Skin epidermis (tissue), 12 donors: ENCODE data around the gene FRYL.

Experiments used
- H3K27ac ChIP-seq, 21 experiments: fragments of 200-600 bp; sonication (generic) in 11 of 21; one replicate each; pipeline ENCODE4 v1.5.0; 2020; ENCODE audit warnings: mild to moderate bottlenecking in 3 of 21, inconsistent platforms in 2 of 21, moderate library complexity in 2 of 21
- H3K4me3 ChIP-seq, 7 experiments: fragments of 200-600 bp; sonication (generic) in 2 of 7; one replicate each; pipeline ENCODE4 v1.5.0; 2020; ENCODE audit warnings: inconsistent platforms in 2 of 7, mild to moderate bottlenecking in 2 of 7, moderate library complexity in 1 of 7

Gene FRYL

DNA sequence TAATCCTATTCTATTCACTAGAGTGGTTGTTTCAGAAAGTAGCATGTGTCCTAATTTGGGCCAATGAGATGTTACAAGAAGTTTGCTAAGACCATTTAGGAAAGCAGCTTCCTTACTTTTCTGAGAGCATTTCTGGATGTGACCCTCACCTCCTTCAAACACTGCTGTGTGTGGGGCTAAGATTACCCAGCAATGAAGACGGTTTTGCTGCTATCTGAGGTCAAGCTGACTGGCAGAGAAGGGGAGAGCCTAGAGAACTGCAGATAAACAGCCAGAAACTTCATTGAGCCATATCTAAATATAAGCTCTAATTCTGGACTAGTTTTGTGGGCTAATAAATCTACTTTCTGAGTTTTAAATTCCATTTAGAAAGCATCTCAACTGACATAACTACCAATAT, 253.7 kb downstream of the FRYL start:
- Histone ChIP-seq H3K4me3 (no peak overlapping the region), H3K27ac (no peak overlapping the region)

DNA sequence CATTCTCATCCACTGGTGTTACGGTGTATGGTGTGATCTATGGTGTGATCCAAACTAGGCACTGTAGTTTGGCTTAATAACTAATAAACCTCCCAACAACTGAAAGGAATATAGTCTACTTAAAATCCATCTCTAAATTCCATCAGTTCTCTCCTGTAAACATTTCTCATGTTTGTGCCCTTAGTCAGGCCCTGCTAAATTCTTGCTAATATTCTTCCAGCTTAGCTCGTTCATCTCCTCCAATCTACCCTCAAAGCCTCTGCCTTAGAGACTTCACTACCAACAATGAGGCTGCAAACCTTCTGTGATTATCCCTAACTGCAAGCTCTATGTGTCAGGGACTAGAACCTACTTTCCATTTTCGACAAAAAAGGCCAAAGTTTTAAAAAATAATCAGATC, 261.9 kb downstream of the FRYL start:
- H3K27ac ChIP-seq: no peak overlapping the region

DNA sequence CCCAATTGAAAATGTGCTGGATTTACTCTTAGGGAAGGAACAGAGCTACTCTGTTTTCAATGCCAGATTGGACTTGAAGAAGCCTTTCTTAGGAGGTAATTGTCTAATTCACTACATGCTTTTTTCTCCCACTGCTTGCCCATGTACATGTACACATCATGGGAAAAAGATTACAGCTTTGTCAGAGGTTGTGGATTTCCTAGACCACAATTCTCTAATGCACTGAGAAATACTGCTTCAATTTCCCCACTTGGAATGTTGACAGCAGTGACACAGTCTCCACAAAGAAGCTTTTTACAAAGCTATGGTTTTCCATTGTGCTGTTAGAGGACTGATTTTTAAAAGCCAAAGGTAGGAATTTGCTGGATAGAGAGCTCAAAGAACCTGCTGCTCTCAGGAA, 270.5 kb downstream of the FRYL start:
- no peak overlapping the region for H3K27ac ChIP-seq
- H3K4me3 ChIP-seq: no peak overlapping the region

More for the DNA sequence above, 261.9 kb downstream of the FRYL start:
- H3K4me3 ChIP-seq: no peak overlapping the region

DNA sequence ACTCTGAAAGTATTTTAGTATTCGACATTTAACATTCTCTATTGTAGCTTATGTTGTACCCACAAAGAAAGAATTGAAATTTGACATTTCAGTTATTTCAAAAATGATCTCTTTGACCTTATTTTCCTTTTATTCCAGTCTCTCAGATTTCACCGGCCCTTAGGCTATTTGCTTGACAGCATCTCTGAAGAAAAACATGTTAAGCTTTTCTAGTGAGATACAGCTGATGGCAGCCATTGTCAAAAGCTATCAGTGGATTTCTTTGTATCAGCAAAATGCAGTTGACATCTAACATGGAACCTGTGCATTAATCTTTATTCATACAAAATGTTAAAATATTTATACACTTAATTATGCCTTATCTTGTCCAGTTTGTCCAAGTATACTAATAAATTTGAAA, 273.4 kb downstream of the FRYL start:
- Histone ChIP-seq H3K4me3 (no peak overlapping the region), H3K27ac (no peak overlapping the region)

DNA sequence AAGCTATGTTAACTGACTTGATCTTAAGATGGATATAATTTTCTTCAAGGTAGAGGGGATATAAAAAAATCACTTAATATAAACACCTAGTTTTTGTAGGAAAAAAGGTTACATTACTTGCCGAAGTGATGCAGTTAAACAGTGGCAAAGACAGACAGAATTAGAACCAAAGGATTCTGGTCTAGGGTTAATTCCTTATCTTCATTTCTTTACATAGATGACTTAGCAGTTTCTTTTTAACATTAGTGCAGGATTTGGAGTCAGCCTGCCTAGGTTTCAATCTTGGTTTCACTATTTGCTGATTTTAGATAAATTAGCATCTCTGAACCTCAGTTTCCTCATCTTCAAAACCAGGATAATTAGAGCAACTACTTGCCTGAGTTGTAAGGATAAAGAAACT, 275.7 kb downstream of the FRYL start:
- Histone ChIP-seq H3K4me3 (no peak overlapping the region), H3K27ac (no peak overlapping the region)

DNA sequence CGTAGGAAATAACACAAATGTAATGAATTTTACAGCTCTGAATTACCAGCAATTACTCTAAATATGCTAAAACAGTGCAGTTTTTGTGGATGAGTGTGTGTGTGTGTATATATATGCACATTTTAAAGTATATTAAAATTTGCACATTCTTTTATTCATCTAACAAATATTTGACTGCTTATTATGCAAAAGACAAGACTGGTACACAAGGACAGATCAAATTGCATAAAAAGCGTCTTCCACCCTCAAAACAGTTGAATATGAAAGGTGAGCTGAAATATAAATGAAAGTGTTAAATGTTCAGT, 276.1 kb downstream of the FRYL start:
- H3K27ac ChIP-seq: no peak overlapping the region
- H3K4me3 ChIP-seq: no peak overlapping the region

DNA sequence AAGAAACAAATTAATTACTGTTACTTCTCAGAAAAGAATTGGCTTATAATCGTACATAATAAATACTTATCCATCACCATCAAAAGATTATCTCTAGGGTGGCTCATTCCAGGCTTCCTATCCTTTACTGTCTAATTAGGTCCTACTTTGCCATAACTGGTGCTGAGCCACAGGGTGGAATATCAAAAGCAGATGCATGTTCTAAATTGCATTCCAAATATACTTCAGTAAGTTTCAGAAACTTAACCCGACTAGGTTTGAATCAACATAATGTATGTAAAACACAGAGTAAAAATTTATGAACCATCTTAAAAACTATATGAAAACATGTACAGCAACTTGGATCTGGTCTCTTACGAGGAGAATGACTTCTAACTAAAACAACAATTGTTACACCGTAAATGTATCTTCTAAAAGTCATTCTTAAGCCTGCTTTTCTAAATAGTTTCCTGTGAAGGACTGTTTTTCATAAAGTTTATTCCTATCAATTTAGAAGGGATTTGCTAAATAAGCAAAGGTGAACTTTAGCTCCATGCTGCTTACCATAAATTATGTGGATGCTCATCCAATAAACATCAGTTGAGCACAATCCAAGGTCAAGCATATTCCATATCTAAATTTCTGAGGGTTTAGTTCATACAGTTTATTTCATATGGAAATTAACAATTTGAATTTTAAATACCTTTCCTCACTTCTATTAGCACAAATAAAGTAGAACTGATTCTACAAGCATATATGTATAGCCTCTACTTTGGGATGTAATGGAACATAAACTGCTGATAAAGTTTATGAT, 276.6 kb downstream of the FRYL start:
- Histone ChIP-seq H3K4me3 (no peak overlapping the region), H3K27ac (no peak overlapping the region)

DNA sequence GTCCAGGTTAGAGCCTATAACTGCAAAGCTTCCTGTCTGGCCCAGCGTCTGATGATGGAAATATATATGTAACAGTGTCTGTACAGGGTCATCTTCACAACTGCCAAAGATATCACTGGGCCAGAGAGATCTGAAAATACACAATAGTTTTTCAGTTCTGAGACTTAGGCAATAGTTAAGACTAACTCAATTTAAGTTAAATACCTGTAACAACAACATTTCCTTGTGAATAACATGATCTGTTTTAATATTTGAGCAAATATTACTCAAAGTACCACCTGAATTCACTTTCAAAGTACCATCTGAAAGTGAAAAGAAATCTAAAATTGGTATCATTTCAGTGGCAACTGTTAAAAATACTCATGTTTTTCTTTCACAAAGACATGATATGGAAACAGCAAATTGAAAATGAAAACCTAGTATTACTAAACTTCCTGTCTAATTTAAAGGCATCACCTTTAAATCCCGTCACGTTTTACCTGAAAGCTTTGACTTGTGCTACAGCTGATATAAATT, 280.5 kb downstream of the FRYL start:
- Histone ChIP-seq H3K4me3 (no peak overlapping the region), H3K27ac (no peak overlapping the region)

DNA sequence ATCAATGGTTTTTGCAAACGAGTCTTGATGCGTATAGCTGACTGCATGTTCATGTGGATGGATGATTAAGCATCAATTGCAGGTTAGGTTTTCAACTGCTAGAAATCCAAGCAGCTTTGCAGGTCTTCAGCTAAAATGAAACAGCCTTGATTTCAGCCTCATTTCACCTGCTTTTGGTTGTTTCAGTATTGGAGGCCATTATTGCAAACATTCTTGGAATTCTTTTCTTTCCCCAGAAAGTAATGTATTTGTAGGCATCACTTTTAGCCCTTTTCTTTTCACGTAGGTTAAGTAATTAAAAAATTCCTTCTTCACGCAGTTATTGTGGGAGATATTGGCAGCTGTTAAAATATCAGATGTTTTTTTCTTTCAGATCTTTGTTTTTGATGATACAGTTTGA, 281.2 kb downstream of the FRYL start:
- H3K27ac ChIP-seq: no peak overlapping the region
- H3K4me3 ChIP-seq: no peak overlapping the region

DNA sequence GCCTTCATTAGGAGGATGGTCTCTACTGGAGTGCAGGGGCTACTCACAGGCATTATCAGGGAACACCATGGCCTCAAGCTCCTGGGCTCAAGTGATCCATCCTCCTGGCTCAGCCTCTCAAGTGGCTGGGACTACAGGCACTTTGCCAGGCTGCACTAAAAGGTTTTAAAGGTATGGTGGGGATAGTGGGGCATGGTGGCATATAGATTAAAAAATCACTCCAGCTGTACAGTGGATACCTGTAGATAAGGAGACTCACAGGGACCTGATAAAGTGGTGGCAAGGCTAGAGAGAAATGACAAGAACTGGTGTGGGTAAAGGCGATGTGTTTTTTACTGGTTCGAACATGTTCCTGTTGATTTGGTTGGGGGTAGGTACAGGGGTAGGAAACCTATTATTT, 284.1 kb downstream of the FRYL start:
- H3K4me3 ChIP-seq: no peak overlapping the region
- no peak overlapping the region for H3K27ac ChIP-seq

DNA sequence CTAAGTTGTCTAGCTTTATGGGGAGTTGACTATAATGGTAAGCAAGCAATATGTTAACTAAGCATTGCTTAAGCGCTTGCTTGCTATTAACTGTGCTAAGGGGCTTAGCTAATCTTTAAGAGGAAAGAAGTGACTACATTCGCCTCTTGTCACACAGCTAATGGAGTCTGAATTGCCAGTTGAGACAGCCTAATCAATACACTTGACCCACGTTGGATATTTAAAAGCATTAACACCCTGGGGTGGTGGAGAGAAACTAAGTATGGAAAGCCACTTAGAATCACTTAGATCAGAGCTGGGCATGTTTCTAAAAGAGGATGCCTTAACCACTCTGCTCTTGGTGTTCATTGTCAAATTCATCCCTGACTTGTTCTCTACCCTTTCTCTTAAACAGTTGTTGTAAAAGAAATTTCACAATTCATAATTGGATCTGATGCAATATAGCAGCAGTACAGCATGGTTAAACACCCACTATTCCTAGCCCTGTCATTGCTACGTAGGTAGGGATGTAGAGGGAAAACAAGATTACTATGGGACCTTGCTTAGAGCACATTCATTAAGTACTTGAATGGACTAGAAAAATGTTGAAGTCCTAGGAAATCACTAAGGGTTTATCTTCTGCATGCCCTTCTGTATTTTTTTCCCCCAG, 286.5 kb downstream of the FRYL start:
- H3K4me3 ChIP-seq: no peak overlapping the region
- H3K27ac ChIP-seq: no peak overlapping the region

DNA sequence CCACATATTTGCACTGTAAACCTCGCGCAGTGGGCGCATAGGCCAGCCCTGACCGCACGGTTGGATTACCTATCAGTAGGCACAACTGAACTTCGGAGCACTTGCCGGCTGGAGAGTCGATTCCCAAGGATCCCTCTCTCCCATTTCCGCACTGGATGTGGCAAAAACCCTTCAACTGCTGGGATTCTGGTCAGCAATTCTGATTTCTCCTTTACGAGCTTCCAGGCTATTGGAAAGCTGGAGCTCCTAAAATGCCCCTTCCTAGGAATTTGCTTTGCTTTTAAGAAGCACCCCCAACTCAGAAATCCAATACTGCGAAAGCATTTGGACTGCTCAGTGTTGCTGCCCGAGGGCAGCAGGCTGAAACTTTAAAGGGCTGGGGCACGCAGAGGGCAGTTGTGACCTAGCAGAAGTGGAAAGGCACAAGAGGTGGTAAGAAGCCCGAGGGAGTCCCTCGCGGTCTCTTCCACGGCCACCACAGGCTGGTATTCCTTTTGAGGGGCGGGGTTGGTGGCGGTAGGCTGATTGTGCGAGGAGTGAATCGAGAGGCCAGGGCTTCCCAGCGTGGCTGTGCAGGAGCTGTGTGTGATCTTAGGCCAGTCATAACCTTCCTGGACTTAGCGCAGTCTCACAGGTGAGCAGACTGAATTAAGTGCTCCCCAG, 288.4 kb downstream of the FRYL start:
- Histone ChIP-seq H3K27ac (no peak overlapping the region), H3K4me3 (no peak overlapping the region)

DNA sequence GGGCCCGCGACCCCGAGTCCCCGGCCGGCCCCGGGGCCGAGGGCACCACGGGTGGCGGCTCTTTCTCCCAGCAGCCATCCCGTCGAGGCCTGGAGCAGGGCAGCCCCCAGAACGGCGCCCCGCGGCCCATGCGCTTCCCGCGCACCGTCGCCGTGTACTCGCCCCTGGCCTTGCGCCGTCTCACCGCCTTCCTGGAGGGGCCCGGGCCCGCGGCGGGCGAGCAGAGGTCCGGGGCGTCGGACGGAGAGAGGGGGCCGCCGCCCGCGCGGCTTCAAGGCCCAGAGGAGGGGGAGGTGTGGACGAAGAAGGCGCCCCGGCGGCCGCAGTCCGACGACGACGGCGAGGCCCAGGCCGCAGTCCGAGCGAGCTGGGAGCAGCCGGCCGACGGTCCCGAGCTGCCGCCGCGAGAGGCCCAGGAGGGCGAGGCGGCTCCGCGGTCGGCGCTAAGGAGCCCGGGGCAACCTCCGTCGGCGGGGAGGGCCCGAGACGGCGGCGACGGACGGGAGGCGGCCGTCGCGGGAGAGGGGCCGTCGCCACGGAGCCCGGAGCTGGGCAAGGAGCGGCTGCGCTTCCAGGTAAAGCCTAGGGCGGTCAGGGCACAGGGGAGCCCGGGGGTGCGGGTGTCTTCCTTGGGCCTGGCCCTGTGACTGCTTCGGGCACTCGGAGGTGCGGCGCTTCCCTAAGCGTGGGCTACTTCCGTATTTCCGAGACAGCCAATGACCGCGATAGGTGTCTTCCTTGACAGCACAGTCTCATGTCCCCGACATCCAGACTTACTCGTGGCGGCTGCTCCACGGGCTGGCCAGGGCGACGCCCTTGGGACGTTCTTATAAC, 289.2 kb downstream of the FRYL start:
- H3K4me3 ChIP-seq: peak overlapping the region in 4 of 7 experiments; percentile 10 to 38 (median 26)
- no peak overlapping the region for H3K27ac ChIP-seq

DNA sequence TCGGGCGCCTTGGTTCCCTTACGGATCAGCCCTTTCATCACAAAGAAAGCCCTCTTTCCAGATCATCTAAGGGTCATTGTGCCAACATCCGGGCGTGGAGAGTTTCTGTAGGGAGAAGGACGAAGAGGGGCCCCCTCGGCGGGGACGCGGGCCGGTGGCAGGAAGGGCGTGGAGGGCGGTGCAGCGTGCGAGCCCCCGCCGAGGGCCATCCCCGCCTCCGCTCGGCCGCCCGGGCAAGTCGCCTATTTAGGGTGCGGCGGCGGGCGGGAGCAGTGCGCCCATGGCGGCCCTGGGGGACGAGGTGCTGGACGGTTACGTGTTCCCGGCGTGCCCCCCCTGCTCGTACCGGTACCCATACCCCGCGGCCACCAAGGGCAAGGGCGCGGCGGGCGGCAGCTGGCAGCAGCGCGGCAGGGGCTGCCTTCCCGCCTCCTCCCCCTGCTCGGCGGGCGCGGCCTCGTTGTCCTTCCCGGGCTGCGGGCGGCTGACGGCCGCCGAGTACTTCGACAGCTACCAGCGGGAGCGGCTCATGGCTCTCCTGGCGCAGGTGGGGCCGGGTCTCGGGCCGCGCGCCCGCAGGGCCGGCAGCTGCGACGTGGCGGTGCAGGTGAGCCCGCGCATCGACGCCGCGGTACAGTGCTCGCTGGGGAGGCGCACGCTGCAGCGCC, 289.9 kb downstream of the FRYL start, which contains the start of gene ZAR1:
Gene ZAR1, plus strand, starts transcription at position 241 of the 668 bp plus-strand sequence. Its CDS starts 40 bp downstream, at position 281.
- H3K27ac ChIP-seq: no peak within 1 kb of the TSS
- peak within 1 kb of the TSS; percentile 10 to 38 (median 20) for H3K4me3 ChIP-seq

DNA sequence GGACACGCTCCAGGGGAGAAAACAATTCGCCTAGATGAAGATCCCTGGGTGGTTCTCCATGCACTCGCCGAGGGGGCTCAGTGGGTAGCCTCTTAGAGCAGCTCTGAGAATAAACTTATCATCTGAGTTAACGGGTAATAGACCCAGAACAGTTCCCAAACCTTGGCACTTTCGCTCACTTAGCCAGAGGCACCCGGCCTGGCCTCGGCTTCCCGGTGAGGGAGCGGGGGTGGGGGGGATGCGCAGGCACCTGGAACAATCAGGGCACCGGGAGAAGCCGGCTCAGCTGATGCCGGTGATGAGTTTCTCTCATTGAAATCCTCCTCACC, 290.4 kb downstream of the FRYL start:
- peak overlapping the region in 3 of 7 experiments; percentile 21 to 38 (median 37) for H3K4me3 ChIP-seq
- H3K27ac ChIP-seq: no peak overlapping the region

DNA sequence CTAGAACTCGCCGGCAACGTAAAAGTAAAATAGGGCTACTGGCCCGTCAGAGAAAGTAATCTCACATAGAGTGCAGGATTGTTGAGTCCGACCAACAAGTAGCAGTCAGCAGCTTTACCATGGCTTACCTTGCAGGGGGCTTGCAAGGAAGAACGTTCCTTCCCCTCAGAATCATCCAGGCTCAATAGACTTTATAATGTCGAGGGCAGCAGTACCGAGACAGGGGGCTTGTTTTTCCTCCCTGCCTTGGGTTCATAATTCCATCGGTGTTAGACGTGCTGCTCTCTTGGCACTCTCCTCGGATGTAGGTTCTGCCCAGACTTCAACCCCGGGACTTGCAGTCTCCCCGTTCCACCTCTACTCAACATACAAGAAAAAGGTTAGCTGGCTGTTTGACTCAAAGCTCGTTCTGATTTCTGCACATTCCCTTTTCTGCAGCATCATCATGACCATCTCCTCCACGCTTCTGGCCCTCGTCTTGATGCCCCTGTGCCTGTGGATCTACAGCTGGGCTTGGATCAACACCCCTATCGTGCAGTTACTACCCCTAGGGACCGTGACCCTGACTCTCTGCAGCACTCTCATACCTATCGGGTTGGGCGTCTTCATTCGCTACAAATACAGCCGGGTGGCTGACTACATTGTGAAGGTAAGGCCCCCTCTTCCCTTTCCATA, 295.4 kb downstream of the FRYL start:
- no peak overlapping the region for H3K4me3 ChIP-seq

DNA sequence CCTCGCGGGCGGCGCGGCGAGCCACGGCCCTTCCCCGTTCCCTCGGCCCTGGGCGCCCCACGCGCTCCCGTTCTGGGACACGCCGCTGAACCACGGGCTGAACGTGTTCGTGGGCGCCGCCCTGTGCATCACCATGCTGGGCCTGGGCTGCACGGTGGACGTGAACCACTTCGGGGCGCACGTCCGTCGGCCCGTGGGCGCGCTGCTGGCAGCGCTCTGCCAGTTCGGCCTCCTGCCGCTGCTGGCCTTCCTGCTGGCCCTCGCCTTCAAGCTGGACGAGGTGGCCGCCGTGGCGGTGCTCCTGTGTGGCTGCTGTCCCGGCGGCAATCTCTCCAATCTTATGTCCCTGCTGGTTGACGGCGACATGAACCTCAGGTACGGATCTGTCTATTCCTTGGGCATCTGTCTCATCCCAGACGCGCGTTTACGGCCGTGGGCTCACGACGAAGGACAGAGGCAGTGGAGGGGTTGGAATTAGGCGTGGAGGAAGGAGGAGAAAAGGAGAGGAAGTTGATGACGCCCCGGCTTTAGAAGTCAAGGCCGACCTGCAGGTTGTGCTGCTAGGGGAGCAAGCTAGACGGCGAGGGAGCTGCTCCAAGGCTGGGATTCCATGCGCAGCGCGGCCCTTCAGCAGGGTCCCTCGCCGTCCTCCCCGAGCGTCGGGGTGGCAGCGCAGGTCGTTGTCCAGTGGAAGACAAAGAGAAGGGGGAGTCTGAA, 296.1 kb downstream of the FRYL start:
- H3K27ac ChIP-seq: no peak overlapping the region
- H3K4me3 ChIP-seq: peak overlapping the region in 5 of 7 experiments; percentile 14 to 31 (median 25)

More for the DNA sequence above, 295.4 kb downstream of the FRYL start:
- no peak overlapping the region for H3K27ac ChIP-seq
